Heart left ventricle (tissue), 16 donors: ENCODE data around the gene HIVEP1. TPM values are rescaled to one million over a fixed set of nuclear protein-coding genes. Genes with fewer than 3 reads are reported as not detected.

Experiments used
- ATAC-seq, 4 donors: fragments of 200-7000 bp; cut with Tn5 transposase; one replicate each; pipeline ENCODE4 v1.9.1; 2020 to 2022; ENCODE audit warnings: moderate library complexity in 4 of 4, mild to moderate bottlenecking in 3 of 4, moderate number of reproducible peaks in 1 of 4
- DNase-seq, 5 donors: peaks; one replicate each; pipeline ENCODE4 v3.0.0-alpha.2; 2020
- H3K27ac ChIP-seq, 12 donors: fragments of 200-600 bp; sonication (generic) in 4 of 12; one replicate each; pipeline versions ENCODE4 v1.5.0 to v1.8.0; 2016 to 2022; ENCODE audit warnings: mild to moderate bottlenecking in 2 of 12
- H3K27me3 ChIP-seq, 9 donors: fragments of 200-600 bp; sonication (generic) in 2 of 9; one replicate each; pipeline versions ENCODE4 v1.5.1 to v1.8.0; 2016 to 2022; ENCODE audit warnings: mild to moderate bottlenecking in 3 of 9
- H3K36me3 ChIP-seq, 9 donors: fragments of 200-600 bp; sonication (generic) in 2 of 9; one replicate each; pipeline versions ENCODE4 v1.5.0 to v1.8.0; 2018 to 2022; ENCODE audit warnings: mild to moderate bottlenecking in 2 of 9
- H3K4me1 ChIP-seq, 12 donors: fragments of 200-600 bp; sonication (generic) in 4 of 12; one replicate each; pipeline versions ENCODE4 v1.5.0 to v1.8.0; 2016 to 2022; ENCODE audit warnings: mild to moderate bottlenecking in 3 of 12
- H3K4me3 ChIP-seq, 12 donors: fragments of 200-600 bp; sonication (generic) in 4 of 12; one replicate each; pipeline versions ENCODE4 v1.5.0 to v1.8.0; 2017 to 2022; ENCODE audit warnings: mild to moderate bottlenecking in 9 of 12, moderate library complexity in 4 of 12
- H3K9me3 ChIP-seq, 12 donors: fragments of 200-600 bp; sonication (generic) in 4 of 12; one replicate each; pipeline versions ENCODE4 v1.5.0 to v1.8.0; 2016 to 2022; ENCODE audit warnings: mild to moderate bottlenecking in 1 of 12
- POLR2A ChIP-seq, 2 donors: fragments of 450-650 bp; IDR thresholded peaks; one replicate each; pipeline ENCODE4 v1.6.1; 2017; ENCODE audit warnings: antibody characterized with exemption in 2 of 2, mild to moderate bottlenecking in 2 of 2, moderate library complexity in 2 of 2
- WGBS, 4 donors: extraction: QIAGEN DNeasy Blood & Tissue Kit in 2 of 4; methylation state at CpG; one replicate each; pipeline versions ENCODE4 v1.1.5 to v1.1.7; 2013 to 2018; 5-methylcytosine and 5-hydroxymethylcytosine counted together
- intact Hi-C, 10 donors: fragments of 100-400 bp; cut with DNase I; formaldehyde crosslinking; loops; one replicate each; pipeline versions ENCODE4 v1.11.1 to v1.14.2; 2022
- polyA plus RNA-seq, 2 donors: library from polyadenylated mRNA; stranded (reverse); fragments of 200-250 nt; gene quantifications; one replicate each; pipeline ENCODE4 v1.2.3, GENCODE V29; 2013
- total RNA-seq, 9 donors: library from RNA; depleted of rRNA in 2 of 9; stranded (reverse); fragments of >200 nt in 2 of 9; fragmentation: NEBNext Ultra II Directional in 3 of 9; extraction: Animal tissue kit (Norgen Biotek cat#: 25700) in 3 of 9; gene quantifications; one replicate each; pipeline versions ENCODE4 v1.1.0 to v1.2.4, GENCODE V29; 2016 to 2023
- TF ChIP-seq, protein P1 (sequence below), 12 donors: fragments of 200-600 bp; sonication (generic) in 4 of 12; IDR thresholded peaks; one replicate each; pipeline versions ENCODE4 v1.5.0 to v1.8.0; 2018 to 2022; ENCODE audit warnings: antibody characterized with exemption in 12 of 12, mild to moderate bottlenecking in 5 of 12
- donor health status: ischemic (EF 13 %, LVEDD 7.1; RV severe dilation, severe dysfunction).
- donor health status: healthy with polysubstance abuse.
- donor health status: DM: no; HTN: yes; CAD: no.
- donor health status: DM: no; HTN: no; CAD: no.
- donor health status: ischemic (EF 25% LVEDD 6.9; RV normal size, moderate dysfunction).
- donor health status: ischemic (EF 25% LVEDD 5.7; RV mildly dilated, moderate dysfunction).
- donor health status: healthy.
- donor health status: DM: yes; HTN: yes; CAD: no.
- donor health status: ischemic (EF 35%, LVEDD 5.7; RV mildly dilated, moderate dysfunction).
- donor health status: nonischemic (EF 11% LVEDD 7.7; RV severe dilation, severe dysfunction).
- donor health status: DM: yes; HTN: yes; CAD: no.
- donor health status: PGD.
- donor health status: ischemic (EF 29% LVEDD 5.4; RV normal size, mild dysfunction).
- donor health status: nonischemic (EF 23%, LVEDD 6.1; RV moderate dilation, normal function).

Gene HIVEP1
- total and polyA plus RNA-seq, 11 donors, result 3.5 to 22.8 (median 12.5) TPM

- H3K36me3 ChIP-seq, result peaks cover 0 to 19% (median 4%) of the 10 kb centered on the region in 9 donors
- no peak for ATAC-seq
- H3K9me3 ChIP-seq, result peaks cover 0 to 30% (median 7%) of the 10 kb centered on the region in 12 donors
- H3K27ac ChIP-seq, result no peak overlapping the region
- WGBS, 4 donors, result 91 to 95% (median 93%) methylated on average over 6 of the region's 6 CpGs
- no peak for DNase-seq
- no peak for TF ChIP-seq POLR2A (IDR thresholded peaks at IDR 0.05)
- TF ChIP-seq, protein P1, sequence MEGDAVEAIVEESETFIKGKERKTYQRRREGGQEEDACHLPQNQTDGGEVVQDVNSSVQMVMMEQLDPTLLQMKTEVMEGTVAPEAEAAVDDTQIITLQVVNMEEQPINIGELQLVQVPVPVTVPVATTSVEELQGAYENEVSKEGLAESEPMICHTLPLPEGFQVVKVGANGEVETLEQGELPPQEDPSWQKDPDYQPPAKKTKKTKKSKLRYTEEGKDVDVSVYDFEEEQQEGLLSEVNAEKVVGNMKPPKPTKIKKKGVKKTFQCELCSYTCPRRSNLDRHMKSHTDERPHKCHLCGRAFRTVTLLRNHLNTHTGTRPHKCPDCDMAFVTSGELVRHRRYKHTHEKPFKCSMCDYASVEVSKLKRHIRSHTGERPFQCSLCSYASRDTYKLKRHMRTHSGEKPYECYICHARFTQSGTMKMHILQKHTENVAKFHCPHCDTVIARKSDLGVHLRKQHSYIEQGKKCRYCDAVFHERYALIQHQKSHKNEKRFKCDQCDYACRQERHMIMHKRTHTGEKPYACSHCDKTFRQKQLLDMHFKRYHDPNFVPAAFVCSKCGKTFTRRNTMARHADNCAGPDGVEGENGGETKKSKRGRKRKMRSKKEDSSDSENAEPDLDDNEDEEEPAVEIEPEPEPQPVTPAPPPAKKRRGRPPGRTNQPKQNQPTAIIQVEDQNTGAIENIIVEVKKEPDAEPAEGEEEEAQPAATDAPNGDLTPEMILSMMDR (IDR thresholded peaks at IDR 0.05), result no peak
- intact Hi-C loops, result no loop called here
- H3K4me1 ChIP-seq, result peaks cover 0 to 20% (median 5%) of the 10 kb centered on the region in 12 donors
- no peaks in the 10 kb centered on the region for H3K27me3 ChIP-seq
- H3K4me3 ChIP-seq, result no peak overlapping the region
Observed at GRCh38 chr6:12114055-12114503, 102.0 kb downstream of the HIVEP1 start.

- no peak overlapping the region for H3K4me3 ChIP-seq
- H3K4me1 ChIP-seq, result peaks cover 0 to 23% (median 5%) of the 10 kb centered on the region in 12 donors
- DNase-seq (no peak), ATAC-seq (no peak)
- intact Hi-C loops, result no loop called here
- no peaks in the 10 kb centered on the region for H3K27me3 ChIP-seq
- H3K9me3 ChIP-seq, result peaks cover 0 to 30% (median 7%) of the 10 kb centered on the region in 12 donors
- peaks cover 0 to 18% (median 4%) of the 10 kb centered on the region in 9 donors for H3K36me3 ChIP-seq
- H3K27ac ChIP-seq, result no peak overlapping the region
- TF ChIP-seq POLR2A (IDR thresholded peaks at IDR 0.05), result no peak
- TF ChIP-seq, protein P1 (IDR thresholded peaks at IDR 0.05), result no peak
- 58 to 69% (median 61%) methylated on average over 1 of the region's 1 CpG for WGBS, 4 donors
Observed at GRCh38 chr6:12115001-12115400, 102.9 kb downstream of the HIVEP1 start.

GRCh38 chr6:12115492-12115891 lies 103.4 kb downstream of the HIVEP1 start:
- intact Hi-C loops, result no loop called here
- Histone ChIP-seq H3K4me1 (peaks cover 0 to 19% (median 4%) of the 10 kb centered on the region in 12 donors), H3K27me3 (no peaks in the 10 kb centered on the region), H3K27ac (no peak overlapping the region), H3K4me3 (no peak overlapping the region), H3K9me3 (peaks cover 0 to 30% (median 7%) of the 10 kb centered on the region in 12 donors), H3K36me3 (peaks cover 0 to 21% (median 7%) of the 10 kb centered on the region in 9 donors)
- DNase-seq, result no peak
- 94 to 98% (median 96%) methylated on average over 4 of the region's 4 CpGs for WGBS, 4 donors
- TF ChIP-seq POLR2A (IDR thresholded peaks at IDR 0.05), result no peak
- TF ChIP-seq, protein P1 (IDR thresholded peaks at IDR 0.05), result no peak
- no peak for ATAC-seq

GRCh38 chr6:12116264-12116800 lies 104.2 kb downstream of the HIVEP1 start:
- intact Hi-C loops, result loop anchor here in 1 of 10 donors (2.0 kb wide), 1 partner anchor 18 kb away; no protein-coding TSS in a partner anchor
- 94 to 98% (median 96%) methylated on average over 2 of the region's 2 CpGs for WGBS, 4 donors
- H3K27me3 ChIP-seq, result no peaks in the 10 kb centered on the region
- no peak for DNase-seq
- ATAC-seq, result no peak
- no peak for TF ChIP-seq POLR2A (IDR thresholded peaks at IDR 0.05)
- TF ChIP-seq, protein P1 (IDR thresholded peaks at IDR 0.05), result no peak
- H3K4me3 ChIP-seq, result no peak overlapping the region
- H3K9me3 ChIP-seq, result peaks cover 0 to 30% (median 7%) of the 10 kb centered on the region in 12 donors
- peaks cover 0 to 17% (median 4%) of the 10 kb centered on the region in 12 donors for H3K4me1 ChIP-seq
- H3K27ac ChIP-seq, result no peak overlapping the region
- H3K36me3 ChIP-seq, result peaks cover 0 to 21% (median 15%) of the 10 kb centered on the region in 9 donors
